NCI-H524 (cell line): ENCODE data around the gene CRYGB.
A peak's percentile ranks its signal among the peaks of the same experiment; 100 is the strongest.
"Not testable (repeated sequence)": the region's sequence is repeated elsewhere in the genome, so short reads cannot be mapped to it uniquely, and the experiment has no call there.

Experiments
- DNase-seq, 2 experiments: peaks; one replicate each; lab custom pipeline; 2025; lab: John Stamatoyannopoulos, UW

CRYGB gene

GRCh38 chr2:208112969-208113368, 33.0 kb downstream of the CRYGB start:
- no peak for DNase-seq

GRCh38 chr2:208112273-208112745, 33.6 kb downstream of the CRYGB start:
- DNase-seq: not testable (repeated sequence)

GRCh38 chr2:208103616-208104015, 42.3 kb downstream of the CRYGB start:
- DNase-seq: no peak

GRCh38 chr2:208101716-208102631, 44.0 kb downstream of the CRYGB start:
- DNase-seq: peak; percentile 4 to 27

- DNase-seq: no peak
Observed at GRCh38 chr2:208099682-208100470, 46.1 kb downstream of the CRYGB start.

- not testable (repeated sequence) for DNase-seq
Observed at GRCh38 chr2:208098701-208099100, 47.3 kb downstream of the CRYGB start.

- DNase-seq: no peak
Observed at GRCh38 chr2:208098267-208098666, 47.7 kb downstream of the CRYGB start.

- DNase-seq: no peak
Observed at GRCh38 chr2:208097801-208098200, 48.2 kb downstream of the CRYGB start.

- no peak for DNase-seq
Observed at GRCh38 chr2:208097313-208097712, 48.6 kb downstream of the CRYGB start.

GRCh38 chr2:208096080-208096479, 49.9 kb downstream of the CRYGB start:
- no peak for DNase-seq

- peak; percentile 25 to 69 for DNase-seq
Observed at GRCh38 chr2:208093128-208093527, 52.8 kb downstream of the CRYGB start.
